HuH-7.5 (cell line): ENCODE results near the gene CNR1.
A peak's percentile ranks its signal among the peaks of the same experiment; 100 is the strongest.
"Not testable (repeated sequence)": the region's sequence is repeated elsewhere in the genome, so short reads cannot be mapped to it uniquely, and the experiment has no call there.

Source experiments
- DNase-seq: peaks from one replicate; pipeline ENCODE4 v3.0.0; 2011; ENCODE audit warnings: low spot score

CNR1 gene

GRCh38 chr6:88165844-88166492 lies at the start of gene CNR1:
TSS of gene CNR1 (minus strand) at chr6:88166347. CDS start at chr6:88145274, 21,073 bp downstream.
- DNase-seq: peak; percentile 65

GRCh38 chr6:88211446-88211845 lies 45.3 kb upstream of the CNR1 start:
- no peak for DNase-seq

- no peak for DNase-seq
Observed at GRCh38 chr6:88209301-88209700, 43.2 kb upstream of the CNR1 start.

DNA sequence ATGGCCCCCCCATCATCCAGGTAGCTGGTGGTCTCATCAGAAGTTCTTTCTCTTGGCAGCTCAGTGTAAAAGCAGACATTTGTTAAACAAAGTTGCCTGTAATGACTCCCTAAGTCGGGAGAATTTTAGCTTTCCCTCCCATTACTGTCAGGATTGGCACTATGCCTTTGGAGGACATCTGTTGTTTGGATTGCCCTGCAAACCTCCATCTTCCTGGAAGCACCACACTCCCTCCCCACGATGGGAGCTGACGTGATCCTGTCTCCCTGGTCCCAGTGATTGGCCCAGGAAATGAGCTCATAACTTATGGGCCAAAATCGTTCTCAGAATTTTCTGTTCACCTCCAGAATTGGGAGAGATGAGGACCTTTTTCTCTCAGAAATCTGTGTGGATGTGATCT lies 42.6 kb upstream of the CNR1 start:
- DNase-seq: no peak

GRCh38 chr6:88201734-88202133 lies 35.6 kb upstream of the CNR1 start:
- not testable (repeated sequence) for DNase-seq

DNA sequence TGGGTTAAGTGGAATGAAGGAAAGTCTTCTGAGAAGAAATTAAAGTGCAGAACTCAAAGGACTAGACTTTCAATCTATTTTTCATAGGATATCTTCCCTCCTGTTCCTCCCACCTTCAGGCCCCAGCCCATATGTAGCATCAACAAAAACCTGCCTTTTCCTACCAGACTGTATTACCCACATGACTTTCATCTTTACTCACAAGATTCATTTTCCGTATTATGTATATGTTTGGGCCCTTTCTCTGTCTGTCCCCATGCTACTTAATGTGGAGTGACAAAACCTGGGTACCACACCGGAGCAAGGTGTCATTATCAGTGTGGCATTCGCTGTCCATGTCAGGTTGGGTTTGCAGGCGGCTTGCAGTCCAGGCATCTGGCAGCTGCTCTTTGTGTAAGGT lies 18.8 kb upstream of the CNR1 start:
- DNase-seq: no peak

DNA sequence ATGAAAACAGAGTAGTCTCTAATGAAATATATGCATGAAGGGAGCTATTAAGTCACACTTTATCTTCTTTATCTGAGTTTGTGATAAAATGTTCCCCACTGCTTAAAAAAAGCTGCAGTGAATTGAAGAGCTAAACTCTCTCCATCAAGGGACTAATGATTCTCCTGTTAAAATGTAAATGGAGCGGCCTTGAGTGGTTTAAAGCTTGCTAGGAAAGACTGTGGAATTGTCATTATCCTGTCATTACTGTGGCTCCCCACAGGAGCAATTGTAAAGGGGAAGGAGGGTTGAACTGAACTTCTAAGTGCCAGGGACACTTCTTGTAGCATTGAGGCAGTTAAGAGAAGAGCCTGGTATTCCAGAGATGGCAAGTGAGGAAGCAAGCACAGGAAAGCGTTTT lies 17.3 kb upstream of the CNR1 start:
- no peak for DNase-seq

DNA sequence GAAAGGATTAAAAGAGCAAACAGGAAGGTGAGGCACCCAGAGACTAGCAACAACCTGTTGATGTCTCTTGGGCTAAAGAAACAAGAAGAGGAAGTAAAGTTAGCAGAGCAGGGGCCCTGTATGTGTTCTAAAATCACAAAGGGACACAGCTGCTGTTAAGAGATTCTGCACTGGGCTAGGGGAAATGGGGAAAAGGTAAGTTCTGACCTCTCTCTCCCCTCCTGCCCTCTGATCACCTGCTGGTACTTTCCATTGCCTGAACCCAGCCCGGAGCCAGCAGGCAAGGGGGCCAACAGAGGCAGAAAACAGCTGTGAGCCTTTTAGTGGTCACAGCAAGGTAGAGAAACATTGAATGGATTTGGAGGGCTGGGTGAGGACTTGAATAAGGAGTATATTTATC lies 13.5 kb upstream of the CNR1 start:
- no peak for DNase-seq

GRCh38 chr6:88177961-88178464 lies 11.9 kb upstream of the CNR1 start:
- no peak for DNase-seq

GRCh38 chr6:88174906-88175305 lies 8.8 kb upstream of the CNR1 start:
- DNase-seq: no peak

DNA sequence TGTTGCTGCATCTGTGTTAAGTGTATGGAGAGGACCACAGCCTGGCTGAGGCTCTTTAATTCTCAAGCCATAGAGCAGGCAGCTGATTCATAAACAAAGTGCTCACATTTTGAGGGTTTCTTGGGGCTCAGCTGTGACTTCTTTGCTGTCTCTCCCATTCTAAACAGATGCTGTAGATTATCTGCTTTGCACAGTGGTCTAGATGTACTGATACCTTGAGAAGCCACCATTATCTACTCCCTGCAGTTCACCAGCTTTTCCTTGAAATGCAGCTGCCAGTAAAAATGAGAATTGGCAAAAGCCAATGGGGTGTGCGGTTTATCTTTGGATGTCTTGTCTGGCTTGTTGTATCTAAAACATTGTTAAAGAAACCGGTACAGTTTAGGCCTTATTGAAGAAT lies 5.2 kb upstream of the CNR1 start:
- DNase-seq: no peak

GRCh38 chr6:88168362-88168761 lies 2.2 kb upstream of the CNR1 start:
- DNase-seq: no peak

DNA sequence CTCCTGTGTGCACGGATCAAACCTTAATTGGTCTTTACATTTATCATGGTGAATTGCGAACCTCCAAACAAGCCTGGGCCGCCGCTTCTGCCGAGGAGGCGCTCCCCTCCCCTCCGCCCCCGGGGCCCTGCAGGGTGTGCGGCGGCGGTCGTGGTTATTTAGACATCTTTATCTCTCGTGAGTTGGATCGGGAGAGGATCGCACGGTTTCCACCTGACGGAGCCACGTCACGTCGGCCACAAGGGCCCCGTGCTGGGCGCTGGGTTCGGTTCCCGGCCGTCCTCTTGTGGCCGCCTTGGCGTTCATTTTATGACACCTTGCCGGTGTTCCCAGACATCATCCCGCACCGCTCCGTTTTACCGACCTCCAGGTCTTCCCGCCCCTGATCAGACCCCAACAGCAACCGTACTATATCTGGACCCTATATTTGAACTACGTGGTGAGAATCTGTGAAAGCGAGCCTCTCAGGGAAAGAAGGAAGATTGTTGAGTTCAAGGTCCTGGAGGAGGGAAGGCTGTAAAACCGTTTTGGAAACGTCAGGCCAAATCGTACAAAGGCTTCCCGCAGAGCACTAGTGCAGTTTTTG lies 1.3 kb upstream of the CNR1 start:
- DNase-seq: no peak

- DNase-seq: peak; percentile 33
Observed at GRCh38 chr6:88166493-88167351, 575 bp upstream of the CNR1 start.

DNA sequence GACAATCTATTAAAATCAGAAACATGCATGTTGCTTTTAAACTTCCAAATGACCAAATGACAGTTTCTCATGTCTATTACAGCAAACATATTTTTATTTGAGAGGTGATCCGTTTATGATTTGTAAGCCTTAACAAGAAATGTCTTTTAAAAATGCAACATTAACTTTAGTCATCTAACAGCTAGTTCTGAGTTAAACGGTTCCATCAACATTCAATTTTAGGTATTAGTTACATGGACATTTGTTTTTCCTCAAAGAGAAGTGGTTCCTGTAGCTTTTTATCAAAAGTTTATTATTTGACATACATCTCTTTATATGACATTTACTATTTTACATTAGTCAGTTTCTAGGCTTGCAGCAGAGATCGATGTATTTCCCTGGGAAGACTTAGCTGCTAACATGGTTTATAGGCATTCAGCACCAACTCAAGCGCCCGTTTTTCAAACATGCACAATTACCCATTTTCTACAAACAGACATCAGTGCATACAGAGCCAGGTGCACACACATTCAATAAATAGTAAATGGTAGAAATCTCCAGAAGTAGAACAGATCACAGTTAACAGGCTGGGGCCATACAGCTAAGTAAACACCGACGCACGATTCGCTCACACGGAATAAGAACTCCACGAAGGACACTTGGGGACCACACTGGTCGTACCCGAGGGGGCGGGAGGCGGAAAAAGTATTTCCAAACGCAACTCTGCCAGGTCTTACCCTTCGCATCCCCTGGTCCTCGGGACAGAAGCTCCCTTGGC lies 882 bp downstream of the CNR1 start:
- no peak for DNase-seq

- DNase-seq: no peak
Observed at GRCh38 chr6:88164061-88164460, 2.1 kb downstream of the CNR1 start.

DNA sequence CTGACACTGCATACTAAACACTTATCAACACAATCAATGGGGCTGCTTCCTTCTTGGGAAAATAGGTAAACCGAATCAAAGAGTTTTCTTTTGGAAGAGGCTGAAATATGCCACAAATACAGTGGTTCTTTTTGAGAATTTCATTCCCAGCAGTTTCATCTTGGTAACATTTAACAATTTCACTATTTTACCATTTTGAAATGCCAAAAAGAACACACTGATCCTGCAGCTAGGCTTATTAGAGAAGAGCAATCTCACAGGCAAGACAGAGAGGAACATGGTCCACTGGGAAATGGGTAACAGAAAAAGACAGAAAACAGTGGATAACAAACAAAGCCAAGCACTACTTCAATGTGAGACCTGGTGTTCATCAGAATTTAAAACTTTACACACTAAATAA lies 2.5 kb downstream of the CNR1 start:
- no peak for DNase-seq

DNA sequence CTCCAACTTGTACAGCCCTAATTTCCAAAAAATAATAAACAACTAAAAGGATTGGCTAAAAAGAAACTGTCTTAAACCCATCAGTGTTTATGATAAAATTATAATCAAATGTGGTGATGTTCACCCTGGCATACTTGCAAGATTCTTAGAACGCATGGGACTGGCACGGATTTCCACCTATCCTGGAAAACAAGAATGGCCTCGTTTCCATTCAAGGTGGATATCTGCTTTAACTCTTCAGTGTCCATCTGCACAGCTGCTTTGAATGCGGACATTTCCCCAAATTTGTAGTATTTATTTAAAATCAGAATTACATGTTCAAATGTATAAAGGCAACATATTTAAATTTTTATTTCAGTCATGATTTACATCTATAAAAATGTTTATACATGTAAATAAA lies 4.2 kb downstream of the CNR1 start:
- no peak for DNase-seq

GRCh38 chr6:88157106-88157505 lies 9.0 kb downstream of the CNR1 start:
- no peak for DNase-seq

DNA sequence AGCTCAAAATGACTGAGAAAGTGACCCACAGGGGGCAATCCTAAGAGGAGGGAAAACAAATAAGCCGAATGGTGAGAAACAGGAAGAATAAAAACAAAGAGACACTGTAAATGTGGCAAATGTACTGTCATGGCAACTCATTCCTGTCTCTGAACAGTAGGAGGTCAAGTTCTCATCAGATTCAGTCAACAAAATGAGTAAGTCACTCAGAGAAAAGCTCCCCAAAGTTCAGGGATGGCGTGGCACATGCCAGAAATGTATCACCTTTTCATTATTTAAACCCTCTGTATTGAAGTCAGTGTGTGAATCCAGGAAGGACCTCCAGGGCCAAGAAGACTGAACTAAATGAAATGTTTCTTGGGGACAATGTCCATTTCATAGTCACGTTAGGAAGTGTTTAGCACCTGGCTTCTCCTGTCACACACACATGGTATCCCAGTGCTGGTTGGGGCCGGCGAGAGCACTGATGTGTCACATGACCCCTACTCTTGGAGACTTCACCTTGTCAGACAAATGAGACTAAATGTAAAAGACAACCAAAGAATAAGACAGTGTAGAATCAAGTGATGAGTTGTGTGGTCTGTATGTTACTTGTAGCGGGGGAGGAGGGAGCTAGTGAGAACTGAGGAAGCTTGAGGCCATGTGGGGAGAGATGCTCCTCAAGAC lies 20.7 kb downstream of the CNR1 start:
- no peak for DNase-seq

GRCh38 chr6:88144637-88145297 lies 21.4 kb downstream of the CNR1 start:
- no peak for DNase-seq
